ENCODE results near the gene RAB7B. TPM values are rescaled to one million over a fixed set of nuclear protein-coding genes. Genes with fewer than 3 reads are reported as not detected.

Gene RAB7B
- total RNA-seq, 1 donor from 2014 or later: 0.13 TPM

- no peaks in the 10 kb centered on the region for H3K27me3 ChIP-seq (ENCODE audit: control insufficient read depth, insufficient read depth, low read length)
- H3K4me3 ChIP-seq (ENCODE audit: low read depth, low read length): no peak overlapping the region
- no peaks in the 10 kb centered on the region for H3K36me3 ChIP-seq (ENCODE audit: control insufficient read depth, insufficient read depth, low read length)
- no peak for DNase-seq (ENCODE audit: low read depth)
- TF ChIP-seq CTCF (IDR thresholded peaks at IDR 0.05; ENCODE audit: insufficient read depth, low read length, poor library complexity, severe bottlenecking): no peak
Observed at GRCh38 chr1:205932776-205933175, 70.4 kb downstream of the RAB7B start.

GRCh38 chr1:205930799-205931281 lies 72.4 kb downstream of the RAB7B start:
- TF ChIP-seq CTCF (IDR thresholded peaks at IDR 0.05; ENCODE audit: insufficient read depth, low read length, poor library complexity, severe bottlenecking): no peak
- DNase-seq (ENCODE audit: low read depth): no peak
- H3K4me3 ChIP-seq (ENCODE audit: low read depth, low read length): no peak overlapping the region
- no peaks in the 10 kb centered on the region for H3K27me3 ChIP-seq (ENCODE audit: control insufficient read depth, insufficient read depth, low read length)
- no peaks in the 10 kb centered on the region for H3K36me3 ChIP-seq (ENCODE audit: control insufficient read depth, insufficient read depth, low read length)

- no peaks in the 10 kb centered on the region for H3K27me3 ChIP-seq (ENCODE audit: control insufficient read depth, insufficient read depth, low read length)
- DNase-seq (ENCODE audit: low read depth): no peak
- no peaks in the 10 kb centered on the region for H3K36me3 ChIP-seq (ENCODE audit: control insufficient read depth, insufficient read depth, low read length)
- H3K4me3 ChIP-seq (ENCODE audit: low read depth, low read length): no peak overlapping the region
- TF ChIP-seq CTCF (IDR thresholded peaks at IDR 0.05; ENCODE audit: insufficient read depth, low read length, poor library complexity, severe bottlenecking): no peak
Observed at GRCh38 chr1:205930195-205930577, 73.0 kb downstream of the RAB7B start.

- Histone ChIP-seq H3K36me3 (ENCODE audit: control insufficient read depth, insufficient read depth, low read length) (no peaks in the 10 kb centered on the region), H3K4me3 (ENCODE audit: low read depth, low read length) (no peak overlapping the region), H3K27me3 (ENCODE audit: control insufficient read depth, insufficient read depth, low read length) (no peaks in the 10 kb centered on the region)
- TF ChIP-seq CTCF (IDR thresholded peaks at IDR 0.05; ENCODE audit: insufficient read depth, low read length, poor library complexity, severe bottlenecking): no peak
- DNase-seq (ENCODE audit: low read depth): no peak
Observed at GRCh38 chr1:205929496-205930194, 73.5 kb downstream of the RAB7B start.

- no peaks in the 10 kb centered on the region for H3K27me3 ChIP-seq (ENCODE audit: control insufficient read depth, insufficient read depth, low read length)
- DNase-seq (ENCODE audit: low read depth): no peak
- TF ChIP-seq CTCF (IDR thresholded peaks at IDR 0.05; ENCODE audit: insufficient read depth, low read length, poor library complexity, severe bottlenecking): no peak
- no peaks in the 10 kb centered on the region for H3K36me3 ChIP-seq (ENCODE audit: control insufficient read depth, insufficient read depth, low read length)
- H3K4me3 ChIP-seq (ENCODE audit: low read depth, low read length): no peak overlapping the region
Observed at GRCh38 chr1:205928317-205928716, 74.9 kb downstream of the RAB7B start.

GRCh38 chr1:205927676-205928075 lies 75.5 kb downstream of the RAB7B start:
- H3K4me3 ChIP-seq (ENCODE audit: low read depth, low read length): no peak overlapping the region
- no peak for TF ChIP-seq CTCF (IDR thresholded peaks at IDR 0.05; ENCODE audit: insufficient read depth, low read length, poor library complexity, severe bottlenecking)
- no peak for DNase-seq (ENCODE audit: low read depth)
- no peaks in the 10 kb centered on the region for H3K36me3 ChIP-seq (ENCODE audit: control insufficient read depth, insufficient read depth, low read length)
- no peaks in the 10 kb centered on the region for H3K27me3 ChIP-seq (ENCODE audit: control insufficient read depth, insufficient read depth, low read length)
